ENCODE measurements around the gene VPS54.

DNA sequence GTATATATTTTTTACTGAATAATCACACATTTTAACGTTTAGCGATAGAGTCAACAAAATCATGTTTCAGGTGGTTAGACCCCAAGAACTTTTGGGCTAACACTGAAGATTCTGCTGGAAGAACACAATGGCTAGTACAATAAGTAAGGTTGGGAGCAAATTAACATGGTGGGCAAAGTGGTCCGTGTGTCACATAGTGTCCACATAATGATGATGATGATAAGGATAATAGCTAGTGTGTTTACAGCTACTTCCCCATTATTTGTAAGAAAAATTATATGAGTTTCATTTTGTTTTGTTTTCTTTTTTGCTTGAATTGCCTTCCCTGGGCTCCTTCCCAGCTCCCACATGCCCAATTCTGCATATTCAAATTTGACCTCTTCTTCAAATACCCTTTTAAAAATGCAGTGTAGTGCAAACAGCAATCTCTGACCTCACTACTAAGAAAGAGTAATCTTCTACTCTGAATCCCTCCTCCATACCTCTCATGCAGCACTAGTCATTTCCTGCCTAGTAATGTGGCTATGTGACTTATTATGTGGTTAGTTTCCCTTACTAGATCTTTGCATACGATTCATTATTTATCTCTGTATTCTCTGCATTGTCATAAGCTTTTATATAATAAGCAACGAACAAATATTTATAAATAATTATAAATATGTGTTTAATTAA is 16.9 kb upstream of the VPS54 start:
- TF ChIP-seq POLR2AphosphoS5 (IDR thresholded peaks at IDR 0.05), result no peak
- TF ChIP-seq, protein P1, sequence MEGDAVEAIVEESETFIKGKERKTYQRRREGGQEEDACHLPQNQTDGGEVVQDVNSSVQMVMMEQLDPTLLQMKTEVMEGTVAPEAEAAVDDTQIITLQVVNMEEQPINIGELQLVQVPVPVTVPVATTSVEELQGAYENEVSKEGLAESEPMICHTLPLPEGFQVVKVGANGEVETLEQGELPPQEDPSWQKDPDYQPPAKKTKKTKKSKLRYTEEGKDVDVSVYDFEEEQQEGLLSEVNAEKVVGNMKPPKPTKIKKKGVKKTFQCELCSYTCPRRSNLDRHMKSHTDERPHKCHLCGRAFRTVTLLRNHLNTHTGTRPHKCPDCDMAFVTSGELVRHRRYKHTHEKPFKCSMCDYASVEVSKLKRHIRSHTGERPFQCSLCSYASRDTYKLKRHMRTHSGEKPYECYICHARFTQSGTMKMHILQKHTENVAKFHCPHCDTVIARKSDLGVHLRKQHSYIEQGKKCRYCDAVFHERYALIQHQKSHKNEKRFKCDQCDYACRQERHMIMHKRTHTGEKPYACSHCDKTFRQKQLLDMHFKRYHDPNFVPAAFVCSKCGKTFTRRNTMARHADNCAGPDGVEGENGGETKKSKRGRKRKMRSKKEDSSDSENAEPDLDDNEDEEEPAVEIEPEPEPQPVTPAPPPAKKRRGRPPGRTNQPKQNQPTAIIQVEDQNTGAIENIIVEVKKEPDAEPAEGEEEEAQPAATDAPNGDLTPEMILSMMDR (IDR thresholded peaks at IDR 0.05), result no peak
- TF ChIP-seq EP300 (IDR thresholded peaks at IDR 0.05), result no peak
- no peak for TF ChIP-seq POLR2A (IDR thresholded peaks at IDR 0.05)
